IPS-18a (cell line): ENCODE results near the gene DTNBP1.

Experiments
- H3K27ac ChIP-seq: one replicate; pipeline ENCODE4 v1.5.1; 2013; ENCODE audit warnings: low read length
- H3K27me3 ChIP-seq: one replicate; pipeline ENCODE4 v1.6.1; 2013; ENCODE audit warnings: mild to moderate bottlenecking, low read length; ENCODE audit not compliant: control insufficient read depth, insufficient read depth
- H3K36me3 ChIP-seq: one replicate; pipeline ENCODE4 v1.6.1; 2013; ENCODE audit warnings: low read depth, low read length; ENCODE audit not compliant: control insufficient read depth
- H3K4me1 ChIP-seq: one replicate; pipeline ENCODE4 v1.6.1; 2013; ENCODE audit warnings: low read depth, low read length; ENCODE audit not compliant: control insufficient read depth
- H3K4me3 ChIP-seq: one replicate; pipeline ENCODE4 v1.5.1; 2013; ENCODE audit warnings: low read length
- H3K9ac ChIP-seq: one replicate; pipeline ENCODE4 v1.6.1; 2013; ENCODE audit warnings: mild to moderate bottlenecking, low read length, moderate library complexity
- H3K9me3 ChIP-seq: one replicate; pipeline ENCODE4 v1.6.1; 2013; ENCODE audit warnings: low read depth, low read length; ENCODE audit not compliant: control insufficient read depth

DTNBP1 gene

GRCh38 chr6:15490242-15491100 lies 172.4 kb downstream of the DTNBP1 start:
- H3K4me1 ChIP-seq: peaks cover 33% of the 10 kb centered on the region
- peaks cover 33% of the 10 kb centered on the region for H3K36me3 ChIP-seq
- no peak overlapping the region for H3K4me3 ChIP-seq
- no peaks in the 10 kb centered on the region for H3K27me3 ChIP-seq
- H3K9me3 ChIP-seq: no peaks in the 10 kb centered on the region
- no peak overlapping the region for H3K27ac ChIP-seq
- H3K9ac ChIP-seq: no peak overlapping the region

- H3K4me3 ChIP-seq: no peak overlapping the region
- peaks cover 26% of the 10 kb centered on the region for H3K36me3 ChIP-seq
- H3K4me1 ChIP-seq: peaks cover 43% of the 10 kb centered on the region
- no peaks in the 10 kb centered on the region for H3K9me3 ChIP-seq
- H3K9ac ChIP-seq: no peak overlapping the region
- H3K27ac ChIP-seq: no peak overlapping the region
- H3K27me3 ChIP-seq: no peaks in the 10 kb centered on the region
Measured at GRCh38 chr6:15489261-15489962, 173.4 kb downstream of the DTNBP1 start.

GRCh38 chr6:15487262-15487661 lies 175.6 kb downstream of the DTNBP1 start:
- peaks cover 26% of the 10 kb centered on the region for H3K36me3 ChIP-seq
- H3K27ac ChIP-seq: no peak overlapping the region
- no peak overlapping the region for H3K4me3 ChIP-seq
- H3K4me1 ChIP-seq: peaks cover 32% of the 10 kb centered on the region
- H3K9ac ChIP-seq: no peak overlapping the region
- H3K27me3 ChIP-seq: no peaks in the 10 kb centered on the region
- no peaks in the 10 kb centered on the region for H3K9me3 ChIP-seq

GRCh38 chr6:15485936-15486335 lies 176.9 kb downstream of the DTNBP1 start:
- Histone ChIP-seq H3K27me3 (no peaks in the 10 kb centered on the region), H3K9ac (no peak overlapping the region), H3K4me1 (peaks cover 27% of the 10 kb centered on the region), H3K4me3 (no peak overlapping the region), H3K27ac (no peak overlapping the region), H3K9me3 (no peaks in the 10 kb centered on the region), H3K36me3 (peaks cover 26% of the 10 kb centered on the region)

GRCh38 chr6:15484821-15485220 lies 178.0 kb downstream of the DTNBP1 start:
- H3K36me3 ChIP-seq: peaks cover 26% of the 10 kb centered on the region
- peaks cover 39% of the 10 kb centered on the region for H3K4me1 ChIP-seq
- no peak overlapping the region for H3K9ac ChIP-seq
- no peak overlapping the region for H3K27ac ChIP-seq
- no peaks in the 10 kb centered on the region for H3K9me3 ChIP-seq
- H3K4me3 ChIP-seq: no peak overlapping the region
- no peaks in the 10 kb centered on the region for H3K27me3 ChIP-seq

- H3K4me1 ChIP-seq: peaks cover 45% of the 10 kb centered on the region
Measured at GRCh38 chr6:15484140-15484539, 178.7 kb downstream of the DTNBP1 start.

GRCh38 chr6:15483060-15483459 lies 179.8 kb downstream of the DTNBP1 start:
- H3K27me3 ChIP-seq: no peaks in the 10 kb centered on the region
- no peak overlapping the region for H3K9ac ChIP-seq
- no peak overlapping the region for H3K27ac ChIP-seq
- H3K4me3 ChIP-seq: no peak overlapping the region
- peaks cover 47% of the 10 kb centered on the region for H3K4me1 ChIP-seq
- peaks cover 11% of the 10 kb centered on the region for H3K36me3 ChIP-seq
- no peaks in the 10 kb centered on the region for H3K9me3 ChIP-seq

More at GRCh38 chr6:15484140-15484539, 178.7 kb downstream of the DTNBP1 start:
- Histone ChIP-seq H3K4me3 (no peak overlapping the region), H3K36me3 (peaks cover 22% of the 10 kb centered on the region), H3K9me3 (no peaks in the 10 kb centered on the region), H3K27ac (peak overlapping the region; percentile 7), H3K27me3 (no peaks in the 10 kb centered on the region), H3K9ac (no peak overlapping the region)

- Histone ChIP-seq H3K9ac (no peak overlapping the region), H3K4me3 (no peak overlapping the region), H3K36me3 (no peaks in the 10 kb centered on the region), H3K9me3 (no peaks in the 10 kb centered on the region), H3K4me1 (peaks cover 47% of the 10 kb centered on the region), H3K27ac (no peak overlapping the region), H3K27me3 (no peaks in the 10 kb centered on the region)
Measured at GRCh38 chr6:15481390-15482291, 181.2 kb downstream of the DTNBP1 start.

- no peak overlapping the region for H3K27ac ChIP-seq
- H3K9ac ChIP-seq: no peak overlapping the region
- H3K36me3 ChIP-seq: peaks cover 11% of the 10 kb centered on the region
- peaks cover 46% of the 10 kb centered on the region for H3K4me1 ChIP-seq
- H3K9me3 ChIP-seq: no peaks in the 10 kb centered on the region
- H3K4me3 ChIP-seq: no peak overlapping the region
- H3K27me3 ChIP-seq: no peaks in the 10 kb centered on the region
Measured at GRCh38 chr6:15480525-15480924, 182.3 kb downstream of the DTNBP1 start.

GRCh38 chr6:15479761-15480160 lies 183.1 kb downstream of the DTNBP1 start:
- Histone ChIP-seq H3K9me3 (no peaks in the 10 kb centered on the region), H3K27ac (no peak overlapping the region), H3K27me3 (no peaks in the 10 kb centered on the region), H3K36me3 (peaks cover 19% of the 10 kb centered on the region), H3K4me3 (no peak overlapping the region), H3K9ac (no peak overlapping the region), H3K4me1 (peaks cover 38% of the 10 kb centered on the region)

GRCh38 chr6:15477746-15478145 lies 185.1 kb downstream of the DTNBP1 start:
- Histone ChIP-seq H3K27ac (no peak overlapping the region), H3K27me3 (no peaks in the 10 kb centered on the region), H3K36me3 (peaks cover 31% of the 10 kb centered on the region), H3K4me1 (peaks cover 26% of the 10 kb centered on the region), H3K9ac (no peak overlapping the region), H3K9me3 (no peaks in the 10 kb centered on the region), H3K4me3 (no peak overlapping the region)
